HG02588 (cell line): ENCODE measurements around the gene PEX11B.

Source experiments
- ATAC-seq: cut with Tn5 transposase; IDR thresholded peaks from one replicate; pipeline ENCODE4 v1.9.1; 2021; ENCODE audit warnings: mild to moderate bottlenecking, moderate library complexity; ENCODE audit not compliant: unreplicated experiment

The PEX11B gene

GRCh38 chr1:145877923-145878486, 40.5 kb downstream of the PEX11B start:
- ATAC-seq: no peak

GRCh38 chr1:145874646-145875045, 43.9 kb downstream of the PEX11B start:
- ATAC-seq: no peak

GRCh38 chr1:145871994-145872924, 46.3 kb downstream of the PEX11B start:
- no peak for ATAC-seq

GRCh38 chr1:145868232-145868631, 50.3 kb downstream of the PEX11B start:
- ATAC-seq: no peak

GRCh38 chr1:145863282-145864018, 55.1 kb downstream of the PEX11B start:
- ATAC-seq: no peak
